NCI-H1694 treated with DMSO at 0.1 percent for 48 hours (cell line): Measurements from ENCODE around the gene OR2H1.

Source experiments
- DNase-seq: peaks from one replicate; lab custom pipeline; 2025; lab: John Stamatoyannopoulos, UW

The OR2H1 gene

GRCh38 chr6:29510746-29511300, 53.9 kb downstream of the OR2H1 start:
- DNase-seq = no peak
